Medulla oblongata (tissue), 1 donor: ENCODE results near the gene CYBB.
"Not testable (repeated sequence)": the region's sequence is repeated elsewhere in the genome, so short reads cannot be mapped to it uniquely, and the experiment has no call there.

Experiments
- DNase-seq: peaks from one replicate; pipeline ENCODE4 v3.0.0-alpha.2; 2015; ENCODE audit errors: extremely low spot score

Gene CYBB

DNA sequence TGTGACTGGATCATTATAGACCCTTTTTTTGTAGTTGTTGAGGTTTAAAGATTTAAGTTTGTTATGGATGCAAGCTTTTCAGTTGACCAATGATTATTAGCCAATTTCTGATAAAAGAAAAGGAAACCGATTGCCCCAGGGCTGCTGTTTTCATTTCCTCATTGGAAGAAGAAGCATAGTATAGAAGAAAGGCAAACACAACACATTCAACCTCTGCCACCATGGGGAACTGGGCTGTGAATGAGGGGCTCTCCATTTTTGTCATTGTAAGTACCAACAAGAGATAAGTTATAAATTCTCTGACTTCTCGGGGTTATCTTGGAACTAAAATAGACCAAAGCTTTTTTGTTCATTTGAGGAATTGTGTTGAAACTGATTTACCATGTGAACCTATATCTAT lies at the start of gene CYBB:
Gene CYBB (plus strand): TSS at position 203 of the 400 bp plus-strand sequence. CDS start 19 bp downstream, at position 222.
- no peak for DNase-seq

GRCh38 chrX:37745354-37745753 lies 34.5 kb upstream of the CYBB start:
- peak; percentile 79 for DNase-seq

- no peak for DNase-seq
Observed at GRCh38 chrX:37745835-37746217, 34.0 kb upstream of the CYBB start.

- peak; percentile 4 for DNase-seq
Observed at GRCh38 chrX:37746218-37746941, 33.5 kb upstream of the CYBB start.

DNA sequence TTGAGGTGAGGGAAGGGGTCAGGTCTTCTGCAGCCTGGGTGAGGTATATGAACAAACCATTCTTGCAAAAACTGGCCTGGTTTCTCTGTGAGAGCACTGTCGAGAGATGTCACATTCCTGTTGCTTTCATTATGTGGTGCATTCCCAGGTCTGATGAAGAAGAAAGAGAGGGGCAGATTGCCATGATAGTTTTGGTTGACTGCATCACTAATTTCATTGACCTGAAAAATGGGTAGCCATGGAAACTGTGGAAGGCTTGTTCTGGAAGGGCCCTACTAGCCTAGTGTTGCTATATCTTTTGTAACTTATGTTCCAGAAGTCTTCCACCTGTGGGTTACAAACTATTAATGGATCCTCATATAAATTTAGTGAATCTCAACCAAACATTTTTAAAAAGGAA lies 32.9 kb upstream of the CYBB start:
- DNase-seq: no peak

DNA sequence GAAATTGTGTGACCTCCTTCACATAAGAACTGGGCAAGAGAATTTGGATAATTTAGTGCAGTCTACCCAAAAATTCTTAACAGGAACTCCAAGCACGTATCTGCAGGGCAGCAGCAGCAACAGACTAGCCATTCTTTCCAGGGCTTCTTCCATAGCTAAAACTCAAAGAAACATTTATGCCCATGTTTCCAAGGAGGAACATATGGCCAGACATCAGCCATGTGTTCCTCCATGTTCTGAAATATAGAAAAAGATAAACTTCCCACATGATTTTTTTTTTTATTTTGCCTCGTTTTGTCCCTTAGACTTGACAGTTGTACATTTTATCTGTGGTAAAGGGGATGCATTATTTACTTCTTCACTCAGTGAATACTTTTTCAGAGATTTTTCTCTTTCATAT lies 27.6 kb upstream of the CYBB start:
- no peak for DNase-seq

DNA sequence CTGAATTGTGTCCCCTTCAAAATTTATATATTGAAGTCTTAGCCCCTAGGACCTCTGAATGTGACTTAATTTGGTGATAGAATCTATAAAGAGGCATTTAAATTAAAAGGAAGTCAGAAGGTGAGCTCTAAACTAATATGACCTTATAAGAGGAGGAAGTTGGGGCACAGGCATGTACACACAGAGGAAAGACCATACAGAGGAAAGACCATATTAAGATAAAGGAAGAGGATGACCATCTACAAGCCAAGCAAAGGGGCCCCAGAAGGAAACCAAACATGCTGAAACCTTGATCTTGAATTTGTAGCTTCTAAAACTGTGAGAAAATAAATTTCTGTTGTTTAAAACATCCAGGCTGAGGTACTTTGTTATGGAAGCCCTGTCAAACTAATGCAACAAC lies 26.9 kb upstream of the CYBB start:
- no peak for DNase-seq

DNA sequence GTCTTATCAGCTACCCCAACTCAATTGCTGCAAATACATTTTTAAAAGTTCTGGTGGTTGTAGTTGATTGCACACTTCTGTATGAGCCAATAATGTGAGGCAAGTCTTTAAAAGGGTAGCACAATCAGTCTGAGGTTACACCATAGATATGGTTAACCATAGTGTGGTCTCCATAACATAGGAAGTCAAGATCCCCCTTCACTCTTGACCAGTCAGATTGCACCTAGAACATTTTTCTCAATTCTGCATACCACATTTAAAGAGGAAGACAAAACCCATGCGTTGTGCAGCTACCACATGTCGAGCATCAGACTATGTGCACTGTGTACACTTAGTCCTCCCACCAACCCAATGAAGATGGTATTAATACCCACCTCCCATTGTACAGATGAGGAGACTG lies 26.5 kb upstream of the CYBB start:
- DNase-seq: no peak

DNA sequence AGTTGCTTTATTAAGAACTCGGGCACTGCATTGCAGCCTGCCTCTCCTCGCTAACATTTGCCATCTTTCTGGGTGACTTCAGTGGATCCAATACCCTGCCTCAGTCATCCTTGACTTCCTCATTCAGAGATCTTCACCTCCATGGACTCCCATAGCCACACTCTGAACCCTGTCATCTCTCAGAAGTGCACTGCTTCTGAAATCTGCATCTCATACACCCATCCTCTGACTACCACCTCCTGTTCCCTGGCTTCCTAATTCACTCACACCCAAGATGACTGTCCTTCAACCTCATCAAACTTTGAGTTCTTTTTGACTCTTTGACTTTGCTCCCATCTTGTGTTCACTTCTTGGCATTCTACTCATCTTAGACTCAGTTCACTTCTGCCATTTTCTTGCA lies 25.3 kb upstream of the CYBB start:
- no peak for DNase-seq

GRCh38 chrX:37755025-37755424 lies 24.8 kb upstream of the CYBB start:
- peak; percentile 39 for DNase-seq

DNA sequence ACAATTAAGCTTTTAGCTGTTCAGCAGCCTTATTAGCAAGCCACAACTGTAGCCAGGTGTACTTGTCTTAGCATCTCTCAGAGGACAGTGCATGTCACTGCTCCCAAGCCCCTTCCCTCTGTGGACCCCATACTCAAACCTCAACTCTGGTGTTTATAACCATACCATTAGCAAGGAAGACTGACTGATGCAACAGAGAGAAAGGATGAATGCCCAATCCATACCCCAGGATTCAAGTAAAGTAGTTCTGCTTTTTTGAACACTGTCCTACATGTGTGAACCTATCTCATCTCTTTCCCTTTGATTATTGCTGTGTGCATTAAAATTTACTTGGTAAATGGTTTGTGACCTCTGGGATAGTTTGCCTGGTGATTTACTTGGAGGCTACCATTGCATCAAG lies 22.8 kb upstream of the CYBB start:
- no peak for DNase-seq

DNA sequence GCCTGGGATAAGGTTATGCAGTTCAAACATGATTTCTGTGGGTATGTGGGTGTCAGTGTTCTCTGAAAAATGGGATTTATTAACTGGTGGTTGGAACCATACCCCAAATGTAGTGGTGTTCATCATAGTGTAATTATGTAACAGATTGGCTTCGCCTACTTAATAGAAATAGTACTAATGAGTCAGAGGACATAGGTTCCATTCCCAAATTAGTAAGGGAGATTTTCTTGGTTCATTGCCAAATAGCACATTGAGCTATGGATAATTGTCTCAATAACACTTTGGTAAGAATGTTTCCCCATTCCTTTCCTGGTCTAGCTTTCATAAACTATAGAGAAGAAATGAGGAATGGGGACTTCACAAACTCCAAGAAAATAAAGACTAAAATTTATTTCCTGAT lies 20.5 kb upstream of the CYBB start:
- no peak for DNase-seq

DNA sequence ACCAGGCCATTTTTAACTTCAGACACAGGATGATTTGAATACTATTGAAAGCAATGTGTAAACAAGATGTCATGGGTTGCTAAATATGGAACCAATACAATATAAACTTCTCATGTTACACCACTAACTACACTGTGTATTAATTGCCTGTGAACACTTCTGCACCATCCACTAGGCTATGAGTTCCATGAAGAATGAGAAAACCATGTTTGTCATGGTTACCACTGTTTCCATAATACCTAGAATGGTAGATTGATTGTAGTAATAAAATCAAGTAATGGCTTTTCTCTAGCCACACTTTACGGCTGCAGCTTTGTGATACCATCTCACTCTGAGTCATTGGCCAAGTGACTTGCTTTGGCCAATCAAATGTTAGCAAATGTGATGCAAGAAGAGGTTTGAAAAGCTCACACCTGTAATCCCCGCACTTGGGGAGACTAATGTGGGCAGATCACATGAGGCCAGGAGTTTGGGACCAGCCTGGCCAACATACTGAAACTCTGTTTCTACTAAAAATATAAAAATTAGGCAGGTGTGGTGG lies 19.9 kb upstream of the CYBB start:
- no peak for DNase-seq

DNA sequence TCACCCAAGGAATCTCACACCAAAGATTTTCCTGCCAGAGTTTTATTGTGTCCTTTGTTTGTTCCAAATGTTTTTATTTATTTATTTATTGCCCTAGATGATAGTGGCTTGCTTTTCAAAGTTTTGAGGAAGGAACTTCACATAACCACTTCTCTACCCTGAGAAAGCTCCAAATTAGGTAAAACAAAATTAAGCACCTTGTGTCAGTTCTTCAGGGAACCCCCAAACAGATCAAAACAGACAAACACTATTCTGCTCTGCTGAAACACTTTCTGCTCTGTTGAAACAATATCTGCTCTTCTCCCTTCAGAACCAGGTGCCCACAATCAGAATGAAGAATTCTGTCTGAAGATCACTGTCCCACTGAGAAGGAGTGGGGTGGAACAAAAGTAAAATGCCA lies 16.5 kb upstream of the CYBB start:
- DNase-seq: no peak

DNA sequence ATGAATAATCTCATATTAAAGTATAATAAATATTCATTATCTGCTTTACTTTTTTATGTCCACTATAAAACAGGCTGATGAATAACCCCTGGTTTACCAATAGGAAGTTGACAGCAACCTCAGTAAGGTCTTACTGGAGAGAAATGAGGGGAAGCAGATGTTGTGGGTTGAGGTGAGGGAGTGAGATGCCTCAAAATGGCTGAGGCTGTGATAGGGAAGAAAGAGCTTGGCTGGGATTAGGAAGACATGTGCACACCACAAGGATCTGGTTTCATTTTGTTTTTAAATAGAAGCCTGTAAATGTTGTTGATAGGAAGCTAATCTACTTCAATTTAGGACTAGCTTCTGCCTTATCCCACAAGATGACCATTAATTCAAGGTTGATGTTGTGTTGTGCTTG lies 14.4 kb upstream of the CYBB start:
- DNase-seq: no peak

DNA sequence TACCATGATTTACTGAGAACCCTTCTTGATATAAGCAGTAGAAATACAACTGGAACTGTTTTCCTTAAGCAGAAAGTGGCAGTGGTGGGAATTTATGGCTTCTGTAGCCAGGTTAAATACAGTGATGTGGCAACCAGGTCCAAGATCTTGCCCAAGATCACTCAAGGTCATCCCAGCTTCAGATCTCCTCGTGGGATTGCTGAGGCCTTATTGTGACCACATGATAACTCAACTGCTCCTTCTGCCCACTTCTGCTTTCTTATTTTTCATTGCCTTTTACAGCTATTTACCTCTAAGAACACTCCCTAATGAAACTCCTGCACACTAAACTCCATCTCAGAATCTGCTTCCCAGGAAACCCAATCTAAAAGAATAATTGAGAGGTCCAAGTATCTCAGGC lies 12.4 kb upstream of the CYBB start:
- DNase-seq: no peak

- not testable (repeated sequence) for DNase-seq
Observed at GRCh38 chrX:37768866-37769265, 11.0 kb upstream of the CYBB start.

GRCh38 chrX:37776283-37776986 lies 3.4 kb upstream of the CYBB start:
- no peak for DNase-seq

- DNase-seq: no peak
Observed at GRCh38 chrX:37776987-37777325, 2.9 kb upstream of the CYBB start.

GRCh38 chrX:37781081-37781480 lies 1.2 kb downstream of the CYBB start:
- DNase-seq: no peak

- DNase-seq: no peak
Observed at GRCh38 chrX:37781814-37782213, 2.0 kb downstream of the CYBB start.

DNA sequence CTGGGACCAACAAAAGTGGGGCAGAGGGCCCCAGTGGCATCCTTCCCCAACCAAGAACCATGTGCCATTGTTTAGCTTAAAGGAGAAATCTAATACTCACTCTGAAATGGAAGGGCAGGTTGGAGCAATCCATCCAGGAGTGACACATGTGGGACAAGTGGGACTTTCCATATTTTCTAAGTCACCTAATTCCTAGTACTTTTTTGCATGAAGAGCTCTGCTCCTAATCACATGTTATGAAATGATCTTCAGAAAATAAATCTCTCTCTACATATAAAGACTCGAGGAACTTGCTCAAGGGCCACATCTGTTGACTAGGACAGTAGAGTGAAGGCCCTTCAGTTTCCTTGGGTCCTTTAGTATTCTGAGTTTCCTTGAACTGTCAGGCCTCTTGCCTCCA lies 2.5 kb downstream of the CYBB start:
- DNase-seq: no peak

- no peak for DNase-seq
Observed at GRCh38 chrX:37783305-37783704, 3.4 kb downstream of the CYBB start.
